Keratinocyte (primary cell): ENCODE data around the gene CREB3L1.

Experiments
- CTCF ChIP-seq, 3 experiments: IDR thresholded peaks in 1 of 3; conservative IDR thresholded peaks in 1 of 3; optimal IDR thresholded peaks in 1 of 3; 2 replicates in 2 of 3; 3 replicates in 1 of 3; pipeline versions ENCODE3 to v1.5.1; 2011; ENCODE audit warnings: low read length in 3 of 3, mild to moderate bottlenecking in 3 of 3, moderate library complexity in 2 of 3, control low read depth in 1 of 3, inconsistent platforms in 1 of 3; ENCODE audit not compliant: insufficient read depth in 2 of 3; ENCODE audit errors: extremely low read depth in 1 of 3
- EZH2 ChIP-seq: IDR thresholded peaks from one replicate; pipeline ENCODE4 v1.6.1; 2012; ENCODE audit warnings: inconsistent platforms, mild to moderate bottlenecking, low read length, moderate library complexity

DNA sequence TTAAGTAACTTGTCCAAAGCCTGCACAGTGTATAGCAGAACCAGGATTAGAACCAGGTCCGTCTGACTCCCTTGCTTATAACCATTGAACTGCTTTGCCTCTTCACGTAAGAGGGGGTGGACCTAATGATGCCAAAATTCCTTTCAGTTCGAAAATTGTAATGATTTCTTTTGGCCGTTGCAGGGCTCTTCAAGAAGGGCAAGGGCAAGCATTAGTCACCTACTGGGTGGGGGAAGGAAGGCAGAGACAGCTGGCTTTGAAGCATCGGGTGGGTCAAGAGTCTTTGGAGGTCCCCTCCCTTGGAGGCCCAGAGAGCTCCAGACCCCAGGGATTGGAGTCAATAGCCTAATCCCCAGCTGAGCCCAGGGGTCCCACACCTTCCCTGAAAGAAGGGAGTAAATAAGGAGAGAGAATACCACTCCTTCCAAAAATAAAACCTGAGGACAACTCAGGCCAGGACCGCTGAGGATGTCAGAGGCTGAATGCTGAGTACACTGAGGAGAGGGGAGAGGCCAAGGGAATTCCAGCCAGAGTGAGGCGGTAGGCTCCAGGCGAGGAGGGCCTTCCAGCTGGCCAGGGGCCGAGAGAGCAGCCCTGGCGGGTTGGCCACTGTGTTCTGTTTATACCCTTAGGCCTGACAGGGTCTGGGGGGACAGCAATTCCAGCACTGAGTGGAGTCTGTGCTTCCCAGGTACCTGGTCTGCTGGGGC, 14.1 kb downstream of the CREB3L1 start:
- TF ChIP-seq CTCF (optimal IDR thresholded peaks at IDR 0.05 in 1 of 3, IDR thresholded peaks at IDR 0.05 in 1 of 3, conservative IDR thresholded peaks at IDR 0.05 in 1 of 3; ENCODE audit: extremely low read depth in 1 of 3, insufficient read depth in 2 of 3, low read length in 3 of 3) (no peak), EZH2 (no peak)
